ENCODE data around the gene SLC43A1.

SLC43A1 gene

GRCh38 chr11:57497303-57498247, 17.9 kb downstream of the SLC43A1 start:
- DNase-seq, result no peak

GRCh38 chr11:57496109-57496820, 19.2 kb downstream of the SLC43A1 start:
- DNase-seq, result no peak

GRCh38 chr11:57493507-57494503, 21.7 kb downstream of the SLC43A1 start:
- no peak for DNase-seq

- DNase-seq, result no peak
These were observed 24.0 kb downstream of the SLC43A1 start for GRCh38 chr11:57491371-57492061.

GRCh38 chr11:57490456-57491248, 24.9 kb downstream of the SLC43A1 start:
- DNase-seq, result no peak

- DNase-seq, result no peak
These were observed 27.4 kb downstream of the SLC43A1 start for GRCh38 chr11:57487920-57488659.

GRCh38 chr11:57487021-57487778, 28.3 kb downstream of the SLC43A1 start:
- no peak for DNase-seq

GRCh38 chr11:57485217-57485990, 30.1 kb downstream of the SLC43A1 start:
- DNase-seq, result no peak

- DNase-seq, result no peak
These were observed 31.3 kb downstream of the SLC43A1 start for GRCh38 chr11:57484141-57484710.

- no peak for DNase-seq
These were observed 32.0 kb downstream of the SLC43A1 start for GRCh38 chr11:57483562-57483918.

- DNase-seq, result no peak
These were observed 32.5 kb downstream of the SLC43A1 start for GRCh38 chr11:57482782-57483561.

GRCh38 chr11:57481915-57482781, 33.4 kb downstream of the SLC43A1 start:
- no peak for DNase-seq

GRCh38 chr11:57481315-57481714, 34.2 kb downstream of the SLC43A1 start:
- DNase-seq, result no peak

- peak; percentile 12 for DNase-seq
These were observed 34.9 kb downstream of the SLC43A1 start for GRCh38 chr11:57480409-57481137.

GRCh38 chr11:57479911-57480310, 35.6 kb downstream of the SLC43A1 start:
- no peak for DNase-seq
